DND-41 (cell line): ENCODE results near the gene TRPM1.

Source experiments
- CTCF ChIP-seq: IDR thresholded peaks from 2 replicates; pipeline ENCODE4 v1.5.1; 2012; ENCODE audit warnings: borderline replicate concordance, low read length, moderate library complexity, mild to moderate bottlenecking; ENCODE audit not compliant: poor library complexity, severe bottlenecking; ENCODE audit errors: extremely low read depth
- EZH2 ChIP-seq: IDR thresholded peaks from 3 replicates; pipeline ENCODE4 v1.6.1; 2012; ENCODE audit warnings: borderline replicate concordance, low read depth, mild to moderate bottlenecking, moderate library complexity, low read length, inconsistent platforms; ENCODE audit not compliant: severe bottlenecking

GRCh38 chr15:31081056-31081455 lies 20.5 kb downstream of the TRPM1 start:
- TF ChIP-seq CTCF, result no peak
- TF ChIP-seq EZH2, result no peak
